ENCODE measurements around the gene LRMDA.

LRMDA gene

DNA sequence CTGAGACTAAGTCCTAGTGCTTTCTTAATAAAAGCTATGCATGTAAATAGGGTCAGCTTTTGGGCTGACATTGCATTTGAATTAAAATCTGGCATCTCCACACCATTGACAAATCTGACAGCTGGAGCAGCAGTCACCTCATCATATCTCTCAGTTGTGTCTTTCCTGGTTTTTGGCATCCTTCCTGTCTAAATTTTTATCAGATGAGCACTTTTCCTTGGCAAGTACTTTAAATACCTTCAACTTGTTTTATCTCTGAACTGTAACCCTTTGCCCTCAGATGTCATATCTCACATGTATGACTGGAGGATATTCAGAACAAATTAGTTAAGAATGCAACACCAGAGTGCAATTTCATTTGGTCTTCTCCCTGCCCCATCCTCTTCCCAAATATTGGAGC is 1066.2 kb downstream of the LRMDA start:
- TF ChIP-seq EGR1 (IDR thresholded peaks at IDR 0.05) (no peak), TCF12 (IDR thresholded peaks at IDR 0.05; ENCODE audit: low read depth) (no peak), TEAD4 (IDR thresholded peaks at IDR 0.05) (no peak), NFIC (IDR thresholded peaks at IDR 0.05) (no peak), FOXM1 (IDR thresholded peaks at IDR 0.05; ENCODE audit: borderline replicate concordance, low read depth) (no peak), EP300 (IDR thresholded peaks at IDR 0.05; ENCODE audit: borderline replicate concordance) (no peak), ZBTB7A (IDR thresholded peaks at IDR 0.05; ENCODE audit: low read depth) (no peak), CEBPB (IDR thresholded peaks at IDR 0.05) (no peak), YY1 (IDR thresholded peaks at IDR 0.05; ENCODE audit: low read depth) (no peak), RAD21 (IDR thresholded peaks at IDR 0.05; ENCODE audit: low read depth) (no peak), CREB1 (IDR thresholded peaks at IDR 0.05; ENCODE audit: low read depth) (no peak), TAF1 (IDR thresholded peaks at IDR 0.05; ENCODE audit: low read depth) (no peak)
- TF ChIP-seq, protein P1, sequence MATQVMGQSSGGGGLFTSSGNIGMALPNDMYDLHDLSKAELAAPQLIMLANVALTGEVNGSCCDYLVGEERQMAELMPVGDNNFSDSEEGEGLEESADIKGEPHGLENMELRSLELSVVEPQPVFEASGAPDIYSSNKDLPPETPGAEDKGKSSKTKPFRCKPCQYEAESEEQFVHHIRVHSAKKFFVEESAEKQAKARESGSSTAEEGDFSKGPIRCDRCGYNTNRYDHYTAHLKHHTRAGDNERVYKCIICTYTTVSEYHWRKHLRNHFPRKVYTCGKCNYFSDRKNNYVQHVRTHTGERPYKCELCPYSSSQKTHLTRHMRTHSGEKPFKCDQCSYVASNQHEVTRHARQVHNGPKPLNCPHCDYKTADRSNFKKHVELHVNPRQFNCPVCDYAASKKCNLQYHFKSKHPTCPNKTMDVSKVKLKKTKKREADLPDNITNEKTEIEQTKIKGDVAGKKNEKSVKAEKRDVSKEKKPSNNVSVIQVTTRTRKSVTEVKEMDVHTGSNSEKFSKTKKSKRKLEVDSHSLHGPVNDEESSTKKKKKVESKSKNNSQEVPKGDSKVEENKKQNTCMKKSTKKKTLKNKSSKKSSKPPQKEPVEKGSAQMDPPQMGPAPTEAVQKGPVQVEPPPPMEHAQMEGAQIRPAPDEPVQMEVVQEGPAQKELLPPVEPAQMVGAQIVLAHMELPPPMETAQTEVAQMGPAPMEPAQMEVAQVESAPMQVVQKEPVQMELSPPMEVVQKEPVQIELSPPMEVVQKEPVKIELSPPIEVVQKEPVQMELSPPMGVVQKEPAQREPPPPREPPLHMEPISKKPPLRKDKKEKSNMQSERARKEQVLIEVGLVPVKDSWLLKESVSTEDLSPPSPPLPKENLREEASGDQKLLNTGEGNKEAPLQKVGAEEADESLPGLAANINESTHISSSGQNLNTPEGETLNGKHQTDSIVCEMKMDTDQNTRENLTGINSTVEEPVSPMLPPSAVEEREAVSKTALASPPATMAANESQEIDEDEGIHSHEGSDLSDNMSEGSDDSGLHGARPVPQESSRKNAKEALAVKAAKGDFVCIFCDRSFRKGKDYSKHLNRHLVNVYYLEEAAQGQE (IDR thresholded peaks at IDR 0.05; ENCODE audit: low read depth), result no peak
- TF ChIP-seq, protein P2, sequence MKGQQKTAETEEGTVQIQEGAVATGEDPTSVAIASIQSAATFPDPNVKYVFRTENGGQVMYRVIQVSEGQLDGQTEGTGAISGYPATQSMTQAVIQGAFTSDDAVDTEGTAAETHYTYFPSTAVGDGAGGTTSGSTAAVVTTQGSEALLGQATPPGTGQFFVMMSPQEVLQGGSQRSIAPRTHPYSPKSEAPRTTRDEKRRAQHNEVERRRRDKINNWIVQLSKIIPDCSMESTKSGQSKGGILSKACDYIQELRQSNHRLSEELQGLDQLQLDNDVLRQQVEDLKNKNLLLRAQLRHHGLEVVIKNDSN (IDR thresholded peaks at IDR 0.05), result no peak
- TF ChIP-seq, protein P3, sequence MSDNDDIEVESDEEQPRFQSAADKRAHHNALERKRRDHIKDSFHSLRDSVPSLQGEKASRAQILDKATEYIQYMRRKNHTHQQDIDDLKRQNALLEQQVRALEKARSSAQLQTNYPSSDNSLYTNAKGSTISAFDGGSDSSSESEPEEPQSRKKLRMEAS (IDR thresholded peaks at IDR 0.05), result no peak

DNA sequence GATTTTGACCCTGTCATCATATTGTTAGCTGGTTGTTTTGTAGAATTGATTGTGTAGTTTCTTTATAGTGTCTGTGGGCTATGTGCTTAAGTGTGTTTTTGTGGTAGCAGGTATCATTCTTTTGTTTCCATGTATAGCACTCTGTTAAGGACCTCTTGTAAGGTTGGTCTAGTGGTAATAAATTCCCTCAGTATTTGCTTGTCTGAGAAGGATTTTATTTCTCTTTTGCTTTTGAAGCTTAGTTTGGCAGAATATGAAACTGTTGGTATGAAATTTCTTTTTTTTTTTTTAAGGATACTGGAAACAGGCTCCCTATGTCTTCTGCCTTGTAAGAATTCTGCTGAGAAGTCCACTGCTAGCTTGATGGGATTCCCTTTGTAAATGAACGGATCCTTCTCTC is 1073.4 kb downstream of the LRMDA start:
- TF ChIP-seq, protein P1 (IDR thresholded peaks at IDR 0.05; ENCODE audit: low read depth), result no peak
- TF ChIP-seq, protein P2 (IDR thresholded peaks at IDR 0.05), result no peak
- TF ChIP-seq YY1 (IDR thresholded peaks at IDR 0.05; ENCODE audit: low read depth) (no peak), TCF12 (IDR thresholded peaks at IDR 0.05; ENCODE audit: low read depth) (no peak), RAD21 (IDR thresholded peaks at IDR 0.05; ENCODE audit: low read depth) (no peak), TEAD4 (IDR thresholded peaks at IDR 0.05) (no peak), ZBTB7A (IDR thresholded peaks at IDR 0.05; ENCODE audit: low read depth) (no peak), NFIC (IDR thresholded peaks at IDR 0.05) (no peak), EGR1 (IDR thresholded peaks at IDR 0.05) (no peak), CREB1 (IDR thresholded peaks at IDR 0.05; ENCODE audit: low read depth) (no peak), TAF1 (IDR thresholded peaks at IDR 0.05; ENCODE audit: low read depth) (no peak), CEBPB (IDR thresholded peaks at IDR 0.05) (no peak), EP300 (IDR thresholded peaks at IDR 0.05; ENCODE audit: borderline replicate concordance) (no peak), FOXM1 (IDR thresholded peaks at IDR 0.05; ENCODE audit: borderline replicate concordance, low read depth) (no peak)
- TF ChIP-seq, protein P3 (IDR thresholded peaks at IDR 0.05), result no peak

DNA sequence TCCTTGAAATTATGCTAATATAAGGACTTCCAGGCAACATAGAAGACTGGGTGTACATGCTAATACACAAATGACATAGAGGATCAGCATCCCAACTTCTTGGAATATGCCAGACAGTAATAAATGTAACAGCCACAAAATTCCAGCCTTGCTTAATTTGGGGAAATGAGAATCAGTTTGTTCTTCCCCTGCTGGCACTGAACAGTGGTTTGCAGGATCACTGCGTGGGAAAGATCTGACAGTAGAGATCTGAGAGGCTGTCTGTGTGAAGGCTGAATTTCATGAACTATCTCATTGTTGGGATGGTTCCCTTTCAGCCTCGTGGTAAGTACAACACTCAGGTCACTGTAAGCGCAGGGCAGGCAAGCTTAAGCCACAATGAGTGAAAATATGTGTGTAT is 1078.0 kb downstream of the LRMDA start:
- TF ChIP-seq RAD21 (IDR thresholded peaks at IDR 0.05; ENCODE audit: low read depth) (no peak), TEAD4 (IDR thresholded peaks at IDR 0.05) (no peak), TAF1 (IDR thresholded peaks at IDR 0.05; ENCODE audit: low read depth) (no peak), YY1 (IDR thresholded peaks at IDR 0.05; ENCODE audit: low read depth) (no peak), TCF12 (IDR thresholded peaks at IDR 0.05; ENCODE audit: low read depth) (no peak), ZBTB7A (IDR thresholded peaks at IDR 0.05; ENCODE audit: low read depth) (no peak), NFIC (IDR thresholded peaks at IDR 0.05) (no peak), FOXM1 (IDR thresholded peaks at IDR 0.05; ENCODE audit: borderline replicate concordance, low read depth) (no peak), CREB1 (IDR thresholded peaks at IDR 0.05; ENCODE audit: low read depth) (no peak), EGR1 (IDR thresholded peaks at IDR 0.05) (no peak)
- TF ChIP-seq, protein P1 (IDR thresholded peaks at IDR 0.05; ENCODE audit: low read depth), result no peak

DNA sequence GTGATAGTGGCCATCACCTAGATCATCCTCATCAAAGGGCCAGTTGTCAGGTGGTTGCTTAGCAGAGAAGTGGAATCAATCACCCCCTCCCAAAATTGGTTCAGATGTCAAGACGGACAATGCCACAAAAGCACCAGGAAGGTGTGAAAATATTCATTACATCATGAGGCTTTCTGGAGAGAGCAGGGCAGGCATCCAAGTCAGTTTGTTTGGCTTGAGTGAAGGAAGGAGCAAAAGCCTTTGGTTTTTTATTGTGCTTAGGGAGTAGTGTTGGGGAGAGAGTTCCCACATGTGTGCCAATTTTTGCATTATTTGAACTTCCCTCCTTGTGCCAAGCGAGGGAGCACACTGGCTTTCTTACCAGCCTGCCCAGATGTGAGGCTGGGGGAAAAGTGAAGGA is 1082.9 kb downstream of the LRMDA start:
- TF ChIP-seq CREB1 (IDR thresholded peaks at IDR 0.05; ENCODE audit: low read depth) (no peak), TEAD4 (IDR thresholded peaks at IDR 0.05) (no peak)

All from Ishikawa (cell line).